GM12873 (cell line): Measurements from ENCODE around the gene FAM89A.

ENCODE experiments used
- TF ChIP-seq, protein P1 (sequence below): IDR thresholded peaks from 2 replicates; pipeline ENCODE4 v1.5.1; 2012; ENCODE audit warnings: low read depth, mild to moderate bottlenecking, moderate library complexity, low read length, control low read depth; ENCODE audit not compliant: insufficient read depth; ENCODE audit errors: missing control alignments

FAM89A gene

DNA sequence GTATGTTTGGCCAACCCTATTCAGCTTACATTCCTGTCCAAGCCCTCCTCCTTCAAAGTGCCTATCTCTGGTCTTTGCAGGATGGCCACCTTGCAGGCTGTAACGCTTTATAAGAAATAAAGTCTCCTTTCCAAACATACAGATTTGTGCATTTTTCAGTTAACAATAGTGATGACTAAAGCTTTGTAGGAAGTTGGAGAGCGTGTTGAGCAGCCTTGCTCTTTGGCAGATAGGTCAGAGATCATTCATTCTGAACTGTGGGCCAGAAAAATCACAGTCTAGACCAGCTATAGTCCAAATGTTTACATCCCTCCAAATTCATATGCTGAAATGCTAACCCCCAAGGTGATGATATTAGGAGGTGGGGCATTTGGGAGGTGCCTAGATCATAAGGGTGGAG lies 34.0 kb upstream of the FAM89A start:
- TF ChIP-seq, protein P1, sequence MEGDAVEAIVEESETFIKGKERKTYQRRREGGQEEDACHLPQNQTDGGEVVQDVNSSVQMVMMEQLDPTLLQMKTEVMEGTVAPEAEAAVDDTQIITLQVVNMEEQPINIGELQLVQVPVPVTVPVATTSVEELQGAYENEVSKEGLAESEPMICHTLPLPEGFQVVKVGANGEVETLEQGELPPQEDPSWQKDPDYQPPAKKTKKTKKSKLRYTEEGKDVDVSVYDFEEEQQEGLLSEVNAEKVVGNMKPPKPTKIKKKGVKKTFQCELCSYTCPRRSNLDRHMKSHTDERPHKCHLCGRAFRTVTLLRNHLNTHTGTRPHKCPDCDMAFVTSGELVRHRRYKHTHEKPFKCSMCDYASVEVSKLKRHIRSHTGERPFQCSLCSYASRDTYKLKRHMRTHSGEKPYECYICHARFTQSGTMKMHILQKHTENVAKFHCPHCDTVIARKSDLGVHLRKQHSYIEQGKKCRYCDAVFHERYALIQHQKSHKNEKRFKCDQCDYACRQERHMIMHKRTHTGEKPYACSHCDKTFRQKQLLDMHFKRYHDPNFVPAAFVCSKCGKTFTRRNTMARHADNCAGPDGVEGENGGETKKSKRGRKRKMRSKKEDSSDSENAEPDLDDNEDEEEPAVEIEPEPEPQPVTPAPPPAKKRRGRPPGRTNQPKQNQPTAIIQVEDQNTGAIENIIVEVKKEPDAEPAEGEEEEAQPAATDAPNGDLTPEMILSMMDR = no peak

DNA sequence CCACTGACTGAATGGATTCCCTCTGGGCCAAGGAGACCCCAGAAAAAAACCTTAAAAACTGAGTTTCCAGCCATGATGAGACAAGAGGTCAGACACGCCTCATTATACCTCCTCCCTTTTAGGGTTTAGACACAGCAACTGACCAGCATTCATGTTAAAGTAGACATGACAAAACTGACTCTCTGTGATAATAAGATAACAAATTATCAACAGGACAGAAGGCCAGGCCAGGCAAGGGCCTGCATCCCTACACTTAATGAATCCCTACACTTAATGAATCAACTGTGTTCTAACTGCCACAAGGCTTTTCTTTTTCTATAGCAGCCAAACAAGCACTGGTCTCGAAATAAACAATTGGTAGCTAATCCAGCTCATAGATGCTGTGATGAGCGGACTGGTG lies 33.3 kb upstream of the FAM89A start:
- TF ChIP-seq, protein P1 = no peak

DNA sequence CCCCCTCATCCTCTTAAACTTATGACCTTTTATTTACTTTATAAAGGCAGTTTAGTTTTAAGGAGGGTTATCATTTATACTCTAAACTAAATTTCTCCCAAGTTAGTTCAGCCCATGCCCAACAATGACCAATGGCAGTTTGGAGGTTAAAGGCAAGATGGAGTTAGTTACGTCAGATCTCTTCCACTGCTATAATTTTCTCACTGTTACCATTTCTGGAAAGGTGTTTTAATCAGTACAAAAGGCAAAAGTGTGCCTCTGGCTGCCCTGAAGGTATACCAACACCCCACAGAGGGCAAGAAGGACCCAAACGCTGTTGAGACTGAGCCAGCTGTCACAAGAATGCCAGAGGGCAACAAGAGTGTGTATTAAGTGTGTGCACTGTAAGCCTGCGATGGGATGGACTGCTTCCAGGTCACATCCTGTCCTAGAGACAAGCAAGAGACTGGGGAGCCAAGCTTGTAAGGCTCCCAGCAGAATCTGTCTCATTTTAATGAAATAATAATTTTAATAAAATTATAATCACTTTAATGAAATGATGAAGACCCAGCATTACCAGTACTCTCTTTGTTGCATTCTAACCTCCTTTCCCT lies 32.5 kb upstream of the FAM89A start:
- TF ChIP-seq, protein P1 = no peak

DNA sequence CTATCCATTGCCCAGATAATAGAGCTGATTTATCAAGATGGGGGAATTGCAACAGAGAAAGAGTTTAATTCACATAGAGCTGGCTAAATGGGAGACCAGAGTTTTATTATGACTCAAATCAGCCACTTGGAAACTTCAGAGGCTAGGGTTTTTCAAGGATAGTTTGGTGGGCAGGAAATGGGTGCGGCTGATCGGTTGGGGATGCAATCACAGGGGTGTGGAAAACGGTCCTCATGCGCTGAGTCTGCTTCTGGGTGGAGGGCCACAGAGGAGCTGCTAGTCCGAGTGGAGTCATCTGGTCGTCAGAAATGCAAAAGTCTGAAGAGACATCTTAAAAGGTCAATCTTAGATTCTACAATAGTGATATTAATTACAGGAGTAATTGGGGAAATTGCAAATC lies 32.0 kb upstream of the FAM89A start:
- TF ChIP-seq, protein P1 = no peak

DNA sequence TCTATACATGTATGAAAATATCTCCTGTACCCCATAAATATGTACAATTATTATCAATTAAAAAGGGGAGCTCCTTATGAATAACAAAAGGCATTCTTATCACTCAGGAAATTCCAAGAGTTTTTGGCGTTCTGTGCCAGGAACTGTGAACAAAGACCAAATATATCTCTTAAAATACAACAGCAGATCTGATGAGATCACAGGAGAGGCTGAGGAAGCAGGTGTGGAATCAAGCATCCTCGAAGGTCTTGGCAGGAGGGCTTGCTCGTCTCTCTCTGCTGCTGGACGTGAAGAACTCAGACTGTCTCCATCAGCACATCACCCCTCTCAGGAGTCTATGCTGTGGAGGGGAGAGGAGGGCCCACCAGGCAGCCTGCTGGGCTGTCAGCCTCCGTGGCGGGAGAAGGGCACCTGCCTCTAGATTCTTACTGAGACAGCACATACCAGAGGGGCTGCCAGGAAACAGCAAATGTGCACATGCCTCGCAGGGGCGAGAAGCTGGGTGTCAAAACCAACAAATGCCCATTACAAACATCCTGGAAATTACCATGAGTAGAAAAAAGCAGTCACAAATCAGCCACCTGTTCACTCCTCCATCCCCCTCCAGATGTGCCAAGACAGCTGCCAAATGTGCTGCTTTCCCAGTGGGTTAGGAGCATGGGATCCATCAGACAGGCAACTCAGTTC lies 30.8 kb upstream of the FAM89A start:
- TF ChIP-seq, protein P1 = no peak

DNA sequence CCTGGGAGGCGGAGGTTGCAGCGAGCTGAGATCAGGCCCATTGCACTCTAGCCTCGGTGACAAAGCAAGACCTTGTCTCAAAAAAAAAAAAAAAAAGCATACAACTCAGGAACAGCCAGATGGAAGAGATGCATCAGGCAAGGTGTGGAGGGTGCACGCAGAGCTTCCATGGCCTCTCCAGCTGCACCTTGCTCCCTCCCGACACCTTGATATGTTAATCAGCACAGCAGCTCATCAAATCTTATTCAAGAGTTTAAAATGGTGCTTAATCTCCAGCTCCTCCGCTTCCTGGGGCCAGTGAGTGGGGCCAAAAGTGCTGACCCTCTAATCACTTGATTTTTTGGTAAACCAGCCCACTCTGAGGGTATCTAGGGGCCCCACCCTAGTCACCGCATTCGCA lies 29.3 kb upstream of the FAM89A start:
- TF ChIP-seq, protein P1 = no peak

DNA sequence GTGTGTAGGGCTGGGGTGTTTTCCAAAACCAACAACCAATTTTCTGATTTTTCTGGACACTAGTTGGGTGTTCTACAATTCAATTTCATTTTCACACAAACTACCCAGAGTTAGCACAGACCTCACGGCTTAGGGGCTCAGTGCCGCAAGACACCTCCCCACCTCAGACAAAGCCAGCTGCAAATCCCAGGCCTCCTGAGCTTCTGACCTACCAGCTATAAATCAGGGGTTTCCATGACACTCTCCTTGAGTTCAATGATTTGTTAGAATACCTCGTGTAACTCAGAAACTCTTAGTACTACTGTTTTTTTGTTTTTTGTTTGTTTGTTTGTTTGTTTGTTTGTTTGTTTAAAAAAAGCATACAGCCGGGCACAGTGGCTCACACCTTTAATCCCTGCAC lies 28.7 kb upstream of the FAM89A start:
- TF ChIP-seq, protein P1 = no peak
